Erythroblast (primary cell): ENCODE measurements around the gene CFAP221.

Experiments used
- GATA1 ChIP-seq: IDR thresholded peaks from 2 replicates; pipeline ENCODE4 v1.6.1; 2011; ENCODE audit warnings: low read depth, mild to moderate bottlenecking, control low read depth, low read length, moderate library complexity
- POLR2A ChIP-seq: IDR thresholded peaks from 2 replicates; pipeline ENCODE4 v1.6.1; 2011; ENCODE audit warnings: mild to moderate bottlenecking, low read length

- TF ChIP-seq POLR2A (no peak), GATA1 (no peak)
Measured at GRCh38 chr2:119591523-119591922, 47.3 kb downstream of the CFAP221 start.
